Limb (tissue), 2 donors: ENCODE results near the gene S1PR1.
"Not testable (repeated sequence)": the region's sequence is repeated elsewhere in the genome, so short reads cannot be mapped to it uniquely, and the experiment has no call there.

Experiments
- DNase-seq, 2 donors: peaks; one replicate each; pipeline ENCODE4 v3.0.0-alpha.2; 2016; ENCODE audit errors: extremely low spot score in 2 of 2

Gene S1PR1

GRCh38 chr1:101219924-101220870, 16.6 kb upstream of the S1PR1 start:
- DNase-seq: no peak

GRCh38 chr1:101220906-101221305, 15.9 kb upstream of the S1PR1 start:
- DNase-seq: no peak

DNA sequence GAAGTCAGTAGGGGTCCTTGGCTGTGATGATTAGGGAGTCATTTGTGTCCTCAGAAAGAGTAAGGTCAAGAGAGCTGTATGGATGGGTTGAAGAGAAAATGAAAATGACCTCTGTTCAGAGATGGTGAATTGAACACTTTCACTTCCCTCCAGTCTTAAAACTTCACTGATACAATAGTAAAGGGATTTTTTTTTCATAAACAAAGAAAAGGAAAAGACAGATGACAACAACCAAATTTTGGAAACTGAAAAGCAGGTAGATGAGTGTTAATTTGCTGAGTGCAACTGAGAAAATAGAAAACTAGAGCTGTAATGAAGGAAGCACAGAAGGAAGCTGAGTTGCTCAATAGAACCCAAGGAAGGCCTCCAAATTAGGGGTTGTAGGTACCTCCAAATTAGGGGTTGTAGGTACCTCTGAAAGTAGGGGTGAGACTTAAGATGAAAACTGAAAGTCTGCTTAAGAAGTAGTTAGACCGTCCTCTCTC, 14.8 kb upstream of the S1PR1 start:
- no peak for DNase-seq

- no peak for DNase-seq
Observed at GRCh38 chr1:101227837-101228236, 9.0 kb upstream of the S1PR1 start.

GRCh38 chr1:101228424-101229134, 8.2 kb upstream of the S1PR1 start:
- DNase-seq: no peak

DNA sequence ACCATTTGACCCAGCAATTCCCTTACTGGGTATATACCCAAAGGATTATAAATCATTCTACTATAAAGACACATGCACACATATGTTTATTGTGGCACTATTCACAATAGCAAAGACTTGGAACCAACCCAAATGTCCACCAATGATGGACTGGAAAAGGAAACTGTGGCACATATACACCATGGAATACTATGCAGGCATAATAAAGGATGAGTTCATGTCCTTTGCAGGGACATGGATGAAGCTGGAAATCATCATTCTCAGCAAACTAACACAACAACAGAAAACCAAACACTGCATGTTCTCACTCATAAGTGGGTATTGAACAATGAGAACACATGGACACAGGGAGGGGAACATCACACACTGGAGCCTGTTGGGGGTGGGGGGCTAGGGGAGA, 4.6 kb upstream of the S1PR1 start:
- DNase-seq: not testable (repeated sequence)

- no peak for DNase-seq
Observed at GRCh38 chr1:101233495-101233894, 3.3 kb upstream of the S1PR1 start.

DNA sequence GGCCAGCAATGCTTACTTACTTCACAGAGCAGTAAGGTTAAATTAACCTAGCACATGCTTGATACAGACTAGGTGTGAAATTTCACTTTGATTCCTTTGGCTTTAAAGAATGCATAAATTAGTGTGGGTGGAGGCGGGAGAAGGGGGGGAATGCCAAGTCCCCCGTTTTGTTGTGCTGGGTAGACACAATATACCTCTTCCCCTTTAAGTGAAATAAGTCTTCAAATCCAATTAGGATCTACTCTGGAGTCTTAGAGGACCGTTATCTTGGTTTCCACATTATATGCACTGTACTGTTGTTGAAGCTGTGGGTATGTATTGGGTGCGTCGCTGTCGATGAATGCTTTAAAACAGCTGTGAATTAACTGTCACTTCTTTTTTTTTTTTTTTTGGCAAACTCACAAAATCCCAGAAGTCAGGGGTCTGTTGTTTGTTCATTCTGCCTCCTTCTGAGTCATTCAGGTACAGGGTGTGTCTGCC, 1.6 kb upstream of the S1PR1 start:
- DNase-seq: no peak

DNA sequence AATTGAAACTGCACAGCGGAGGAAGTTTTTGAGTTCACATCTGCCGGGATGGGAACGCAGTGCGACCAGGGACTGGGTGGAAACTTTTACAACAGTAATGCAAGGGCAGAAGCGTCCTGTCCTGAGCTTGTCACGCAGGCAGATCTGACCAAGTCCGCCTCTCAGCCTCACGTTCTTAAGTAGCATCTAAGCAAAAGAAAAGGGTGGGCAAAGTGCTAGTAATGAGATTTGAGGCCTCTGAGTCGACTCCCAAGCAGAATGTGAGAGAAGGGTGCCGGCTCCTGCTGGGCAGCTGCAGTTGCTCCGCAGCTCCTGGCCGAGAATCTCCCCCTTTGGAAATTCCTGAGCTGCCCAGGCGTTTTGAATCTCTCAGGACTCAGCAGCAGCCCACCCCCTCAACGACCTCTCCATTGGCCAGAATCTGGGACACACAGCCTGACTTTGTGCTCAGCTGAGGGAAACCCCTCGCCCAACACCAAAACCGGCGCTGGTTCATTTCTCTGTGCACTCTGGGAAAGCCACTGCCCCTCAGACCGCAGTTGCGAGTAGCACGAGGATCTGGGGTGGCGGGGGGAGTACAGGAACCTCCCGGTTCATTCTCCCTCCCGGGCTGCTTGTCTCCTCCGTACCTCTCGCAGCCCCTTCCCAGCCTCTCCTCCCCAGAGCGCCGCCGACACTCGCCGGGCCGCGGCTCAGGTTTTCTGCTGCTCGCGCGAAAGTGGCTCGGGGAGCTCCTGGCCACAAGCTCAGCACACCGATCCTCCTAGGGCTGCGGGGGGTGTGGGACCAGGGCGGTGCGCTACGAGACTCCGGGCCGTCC, 913 bp upstream of the S1PR1 start:
- DNase-seq: peak in 1 of 2 donors; percentile 65

GRCh38 chr1:101237229-101237837, 514 bp downstream of the S1PR1 start:
- DNase-seq: peak in 1 of 2 donors; percentile 45

DNA sequence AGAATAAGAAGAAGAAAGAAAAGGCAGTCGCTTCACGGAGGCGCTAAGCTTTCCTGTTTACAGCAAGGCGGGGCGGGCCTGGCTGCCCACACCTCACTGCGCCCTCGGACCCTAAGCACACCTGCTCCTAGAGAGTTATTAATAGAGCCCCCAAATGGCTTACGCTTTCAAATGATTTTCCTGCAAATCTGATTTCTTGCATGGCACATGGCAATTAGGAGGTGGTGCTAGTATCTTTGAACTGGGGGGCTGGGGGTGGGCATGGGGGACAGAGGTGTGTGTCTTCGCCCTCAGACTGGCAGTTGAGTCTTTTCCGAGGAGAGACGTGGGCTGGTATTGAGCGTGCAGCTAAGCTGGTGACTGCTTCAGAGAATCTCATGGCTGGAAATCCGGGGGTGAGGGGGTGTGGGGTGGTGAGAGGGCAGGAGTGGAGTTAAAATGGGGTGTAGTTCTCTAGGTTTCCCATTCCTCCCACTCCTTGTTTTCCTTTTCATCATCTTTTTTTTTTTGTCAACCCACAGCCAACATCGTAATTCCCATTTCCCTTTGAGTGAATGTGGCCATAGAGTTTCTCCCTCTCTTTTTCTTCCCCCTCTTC, 1.3 kb downstream of the S1PR1 start:
- DNase-seq: no peak

DNA sequence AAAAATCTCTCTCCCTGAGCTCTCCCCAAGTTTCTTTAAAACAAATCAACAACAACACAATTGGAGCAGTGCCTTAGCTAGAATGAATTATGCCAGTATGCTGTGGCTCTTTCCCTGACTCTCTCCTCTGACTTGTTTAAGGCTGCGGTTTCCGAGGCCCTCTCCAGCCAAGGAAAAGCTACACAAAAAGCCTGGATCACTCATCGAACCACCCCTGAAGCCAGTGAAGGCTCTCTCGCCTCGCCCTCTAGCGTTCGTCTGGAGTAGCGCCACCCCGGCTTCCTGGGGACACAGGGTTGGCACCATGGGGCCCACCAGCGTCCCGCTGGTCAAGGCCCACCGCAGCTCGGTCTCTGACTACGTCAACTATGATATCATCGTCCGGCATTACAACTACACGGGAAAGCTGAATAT, 1.9 kb downstream of the S1PR1 start:
- peak; percentile 77 to 85 for DNase-seq

DNA sequence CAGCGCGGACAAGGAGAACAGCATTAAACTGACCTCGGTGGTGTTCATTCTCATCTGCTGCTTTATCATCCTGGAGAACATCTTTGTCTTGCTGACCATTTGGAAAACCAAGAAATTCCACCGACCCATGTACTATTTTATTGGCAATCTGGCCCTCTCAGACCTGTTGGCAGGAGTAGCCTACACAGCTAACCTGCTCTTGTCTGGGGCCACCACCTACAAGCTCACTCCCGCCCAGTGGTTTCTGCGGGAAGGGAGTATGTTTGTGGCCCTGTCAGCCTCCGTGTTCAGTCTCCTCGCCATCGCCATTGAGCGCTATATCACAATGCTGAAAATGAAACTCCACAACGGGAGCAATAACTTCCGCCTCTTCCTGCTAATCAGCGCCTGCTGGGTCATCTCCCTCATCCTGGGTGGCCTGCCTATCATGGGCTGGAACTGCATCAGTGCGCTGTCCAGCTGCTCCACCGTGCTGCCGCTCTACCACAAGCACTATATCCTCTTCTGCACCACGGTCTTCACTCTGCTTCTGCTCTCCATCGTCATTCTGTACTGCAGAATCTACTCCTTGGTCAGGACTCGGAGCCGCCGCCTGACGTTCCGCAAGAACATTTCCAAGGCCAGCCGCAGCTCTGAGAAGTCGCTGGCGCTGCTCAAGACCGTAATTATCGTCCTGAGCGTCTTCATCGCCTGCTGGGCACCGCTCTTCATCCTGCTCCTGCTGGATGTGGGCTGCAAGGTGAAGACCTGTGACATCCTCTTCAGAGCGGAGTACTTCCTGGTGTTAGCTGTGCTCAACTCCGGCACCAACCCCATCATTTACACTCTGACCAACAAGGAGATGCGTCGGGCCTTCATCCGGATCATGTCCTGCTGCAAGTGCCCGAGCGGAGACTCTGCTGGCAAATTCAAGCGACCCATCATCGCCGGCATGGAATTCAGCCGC, 2.5 kb downstream of the S1PR1 start:
- DNase-seq: no peak

DNA sequence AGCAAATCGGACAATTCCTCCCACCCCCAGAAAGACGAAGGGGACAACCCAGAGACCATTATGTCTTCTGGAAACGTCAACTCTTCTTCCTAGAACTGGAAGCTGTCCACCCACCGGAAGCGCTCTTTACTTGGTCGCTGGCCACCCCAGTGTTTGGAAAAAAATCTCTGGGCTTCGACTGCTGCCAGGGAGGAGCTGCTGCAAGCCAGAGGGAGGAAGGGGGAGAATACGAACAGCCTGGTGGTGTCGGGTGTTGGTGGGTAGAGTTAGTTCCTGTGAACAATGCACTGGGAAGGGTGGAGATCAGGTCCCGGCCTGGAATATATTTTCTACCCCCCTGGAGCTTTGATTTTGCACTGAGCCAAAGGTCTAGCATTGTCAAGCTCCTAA, 3.2 kb downstream of the S1PR1 start:
- no peak for DNase-seq

GRCh38 chr1:101241485-101242225, 4.8 kb downstream of the S1PR1 start:
- no peak for DNase-seq

- DNase-seq: no peak
Observed at GRCh38 chr1:101242324-101243050, 5.7 kb downstream of the S1PR1 start.

- no peak for DNase-seq
Observed at GRCh38 chr1:101243751-101244150, 6.9 kb downstream of the S1PR1 start.

GRCh38 chr1:101244842-101245241, 8.0 kb downstream of the S1PR1 start:
- no peak for DNase-seq
